Ishikawa (cell line): ENCODE results near the gene MLLT10.

Experiments used
- CEBPB ChIP-seq: IDR thresholded peaks from 2 replicates; pipeline ENCODE4 v1.6.1; 2012
- EP300 ChIP-seq: IDR thresholded peaks from 2 replicates; pipeline ENCODE4 v1.6.1; 2012; ENCODE audit warnings: borderline replicate concordance
- RAD21 ChIP-seq: IDR thresholded peaks from 2 replicates; pipeline ENCODE4 v1.6.1; 2012; ENCODE audit warnings: low read depth
- TAF1 ChIP-seq: IDR thresholded peaks from 2 replicates; pipeline ENCODE4 v1.6.1; 2012; ENCODE audit warnings: low read depth, mild to moderate bottlenecking
- TCF12 ChIP-seq: IDR thresholded peaks from 2 replicates; pipeline ENCODE4 v1.6.1; 2012; ENCODE audit warnings: low read depth
- TEAD4 ChIP-seq: IDR thresholded peaks from 2 replicates; pipeline ENCODE4 v1.6.1; 2012
- YY1 ChIP-seq: IDR thresholded peaks from 2 replicates; pipeline ENCODE4 v1.6.1; 2012; ENCODE audit warnings: low read depth

DNA sequence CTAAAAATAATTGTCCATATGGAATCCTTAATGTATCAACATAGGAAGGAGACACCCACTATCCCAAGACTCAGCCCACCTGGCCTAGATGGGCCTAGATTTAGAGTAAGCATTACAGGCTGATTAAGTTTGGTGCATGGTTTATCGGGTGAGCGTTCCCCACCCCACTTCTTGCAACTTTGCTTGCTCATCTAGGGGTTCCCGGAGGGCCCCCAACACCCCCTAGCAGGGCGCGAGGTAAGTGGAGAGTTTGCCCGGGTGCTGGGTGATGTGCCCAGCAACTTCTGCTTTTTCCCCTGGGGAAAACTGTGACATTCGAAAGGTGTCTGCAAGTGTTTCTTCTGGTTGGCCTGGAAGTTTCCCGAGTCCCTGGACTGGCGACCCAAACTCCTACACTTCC, 40.2 kb upstream of the MLLT10 start:
- TF ChIP-seq TAF1 (no peak), TEAD4 (no peak), TCF12 (no peak), EP300 (no peak), CEBPB (no peak), RAD21 (no peak), YY1 (no peak)
